ENCODE results near the gene UCN. TPM values are rescaled to one million over a fixed set of nuclear protein-coding genes. Genes with fewer than 3 reads are reported as not detected.

Gene UCN
- total RNA-seq (2021; ENCODE audit: unreplicated experiment) (4.4 TPM), Bru-seq, nascent RNA (percentile 50 among the genes with signal in this experiment), BruChase-seq, experiment 1, labeled RNA remaining after a 2-hour chase (percentile 70 among the genes with signal in this experiment), BruChase-seq, experiment 2, labeled RNA remaining after a 6-hour chase (percentile 77 among the genes with signal in this experiment)
- 5.4 TPM for polyA plus RNA-seq (2012; ENCODE audit: insufficient read length)
- long read RNA-seq, transcript UCN-201 (2 exons, 795 nt): major isoform, 5 of 9 reads
- long read RNA-seq, partial matches to known transcripts: 0 of 9 reads
- long read RNA-seq, other reads (novel, unspliced or antisense): 4 of 9 reads

GRCh38 chr2:27308359-27308881 is at the start of gene UCN:
TSS of gene UCN (minus strand) at chr2:27308445. CDS start at chr2:27307895, 550 bp downstream.
- TF ChIP-seq POLR2AphosphoS5 (IDR thresholded peaks at IDR 0.05; ENCODE audit: low read depth, low read length) (no peak), TCF7L2 (IDR thresholded peaks at IDR 0.05; ENCODE audit: low read depth, low read length) (no peak), SIN3A (IDR thresholded peaks at IDR 0.05; ENCODE audit: borderline replicate concordance, insufficient read depth, low read depth, low read length) (no peak), CTCF (IDR thresholded peaks at IDR 0.05) (no peak), REST (IDR thresholded peaks at IDR 0.05; ENCODE audit: insufficient read depth in 1 of 2, low read depth in 2 of 2, low read length in 1 of 2) (peak; percentile 85 to 93)
- Histone ChIP-seq H3K9me3 (ENCODE audit: control insufficient read depth, insufficient read depth, low read depth, low read length) (no peaks in the 10 kb centered on the region), H3K36me3 (ENCODE audit: control insufficient read depth, insufficient read depth, low read length) (no peaks in the 10 kb centered on the region), H3K4me3 (ENCODE audit: low read depth in 2 of 2, low read length in 2 of 2) (no peak within 1 kb of the TSS), H3K4me1 (ENCODE audit: control insufficient read depth, insufficient read depth, low read length) (no peaks in the 10 kb centered on the region), H3K27me3 (ENCODE audit: control insufficient read depth, insufficient read depth, low read length) (no peaks in the 10 kb centered on the region), H3K27ac (ENCODE audit: low read length) (no peak within 1 kb of the TSS)
- intact Hi-C loops (cut with micrococcal nuclease; ENCODE audit: unreplicated experiment) (no loop called here), in situ Hi-C loops (cut with HindIII; ENCODE audit: low pct_unique_long_range_greater_than_20kb, low sequenced_read_pairs) (no loop called here)
- no peak for DNase-seq (ENCODE audit: low read depth, low spot score)
- POLR2A ChIA-PET: no interaction called here
- CTCF ChIA-PET: no interaction called here
- BruUV-seq (replicated peaks): no TSS peak
- no peak for ATAC-seq

- Histone ChIP-seq H3K4me1 (ENCODE audit: control insufficient read depth, insufficient read depth, low read length) (peaks cover 19% of the 10 kb centered on the region), H3K9me3 (ENCODE audit: control insufficient read depth, insufficient read depth, low read depth, low read length) (no peaks in the 10 kb centered on the region), H3K27ac (ENCODE audit: low read length) (peak within 1 kb of the TSS; percentile 93), H3K4me3 (ENCODE audit: low read depth in 2 of 2, low read length in 2 of 2) (peak within 1 kb of the TSS; percentile 62 to 99), H3K27me3 (ENCODE audit: control insufficient read depth, insufficient read depth, low read length) (no peaks in the 10 kb centered on the region), H3K36me3 (ENCODE audit: control insufficient read depth, insufficient read depth, low read length) (no peaks in the 10 kb centered on the region; the same call in 1 of the 2 replicates)
- intact Hi-C loops (cut with micrococcal nuclease; ENCODE audit: unreplicated experiment): no loop called here
- ChIA-PET CTCF (no interaction called here), POLR2A (interaction anchor here (0.6 to 0.8 kb wide), 2 partner anchors 9 to 10 kb away, joined by 5 read pairs; no protein-coding TSS in a partner anchor)
- TF ChIP-seq SIN3A (IDR thresholded peaks at IDR 0.05; ENCODE audit: borderline replicate concordance, insufficient read depth, low read depth, low read length) (peak; percentile 70; the same call in 1 of the 2 replicates), CTCF (IDR thresholded peaks at IDR 0.05) (no peak), REST (IDR thresholded peaks at IDR 0.05; ENCODE audit: insufficient read depth in 1 of 2, low read depth in 2 of 2, low read length in 1 of 2) (no peak), POLR2AphosphoS5 (IDR thresholded peaks at IDR 0.05; ENCODE audit: low read depth, low read length) (peak; percentile 67), TCF7L2 (IDR thresholded peaks at IDR 0.05; ENCODE audit: low read depth, low read length) (peak; percentile 44; the same call in 1 of the 2 replicates)
- in situ Hi-C loops (cut with HindIII; ENCODE audit: low pct_unique_long_range_greater_than_20kb, low sequenced_read_pairs): no loop called here
- ATAC-seq: peak; percentile 95
- TSS peak; percentile 70 for BruUV-seq (replicated peaks)
- peak; percentile 91 for DNase-seq (ENCODE audit: low read depth, low spot score)
Measured at GRCh38 chr2:27356382-27357181, 48.3 kb upstream of the UCN start, which contains the start of gene GTF3C2. TSS of gene GTF3C2 (minus strand) at chr2:27356764. CDS start at chr2:27343554, 13,210 bp downstream.

All from Panc1 (cell line).